Activated CD8-positive, alpha-beta T cell treated with anti-CD3 and anti-CD28 coated beads for 36 hours (primary cell): ENCODE results near the gene PXMP4. TPM values are rescaled to one million over a fixed set of nuclear protein-coding genes. Genes with fewer than 3 reads are reported as not detected.

Experiments used
- ATAC-seq: fragments of 200-7000 bp; cut with Tn5 transposase; one replicate; pipeline ENCODE4 v1.10.0; 2021; ENCODE audit warnings: mild to moderate bottlenecking, moderate library complexity
- CTCF ChIA-PET: fragments of 350-600 bp; sonication (Branson Sonifier 250); formaldehyde crosslinking; loops from one replicate; lab custom pipeline; 2021; ENCODE audit warnings: antibody characterized with exemption; lab: Charles Lee
- POLR2A ChIA-PET: fragments of 350-600 bp; sonication (Branson Sonifier 250); formaldehyde crosslinking; loops from one replicate; lab custom pipeline; 2021; ENCODE audit warnings: antibody characterized with exemption; lab: Charles Lee
- DNase-seq: peaks from one replicate; pipeline ENCODE4 v3.0.0-alpha.2; 2020
- H3K27ac Mint-ChIP-seq: one replicate; pipeline ENCODE4 v1.8.0; 2021; ENCODE audit warnings: mild to moderate bottlenecking, mixed read lengths
- H3K27me3 Mint-ChIP-seq: one replicate; pipeline ENCODE4 v1.8.0; 2021; ENCODE audit warnings: mixed read lengths
- H3K36me3 Mint-ChIP-seq: one replicate; pipeline ENCODE4 v1.8.0; 2021; ENCODE audit warnings: low read depth, mixed read lengths
- H3K4me1 Mint-ChIP-seq: one replicate; pipeline ENCODE4 v1.8.0; 2021; ENCODE audit warnings: low read depth, mixed read lengths
- H3K4me3 Mint-ChIP-seq: one replicate; pipeline ENCODE4 v1.8.0; 2021; ENCODE audit warnings: mild to moderate bottlenecking, moderate library complexity, mixed read lengths
- H3K9me3 Mint-ChIP-seq: one replicate; pipeline ENCODE4 v1.8.0; 2021; ENCODE audit warnings: mixed read lengths
- CTCF ChIP-seq: fragments of 200-600 bp; IDR thresholded peaks from one replicate; pipeline ENCODE4 v1.8.0; 2022; ENCODE audit warnings: antibody characterized with exemption, mild to moderate bottlenecking
- intact Hi-C: fragments of 100-400 bp; cut with micrococcal nuclease; formaldehyde crosslinking; loops from one replicate; pipeline ENCODE4 v1.10.0; 2022
- total RNA-seq, 2 experiments: library from RNA; stranded (reverse); gene quantifications; one replicate each; pipeline ENCODE4 v1.2.3, GENCODE V29; 2021

The PXMP4 gene
- total RNA-seq, 2 experiments from 2014 or later: 6.9 to 7.3 TPM

- peaks cover 6% of the 10 kb centered on the region for H3K36me3 Mint-ChIP-seq
- POLR2A ChIA-PET: interaction anchor here (0.8 to 1.0 kb wide), 2 partner anchors 15 to 30 kb away, joined by 3 read pairs; partner anchors contain the start of genes NECAB3 and PXMP4
- intact Hi-C loops: loop anchor here (5.0 kb wide), 1 partner anchor 42 kb away; the partner anchor contains the start of gene ZNF341
Measured at GRCh38 chr20:33689973-33690372, 30.1 kb downstream of the PXMP4 start.

DNA sequence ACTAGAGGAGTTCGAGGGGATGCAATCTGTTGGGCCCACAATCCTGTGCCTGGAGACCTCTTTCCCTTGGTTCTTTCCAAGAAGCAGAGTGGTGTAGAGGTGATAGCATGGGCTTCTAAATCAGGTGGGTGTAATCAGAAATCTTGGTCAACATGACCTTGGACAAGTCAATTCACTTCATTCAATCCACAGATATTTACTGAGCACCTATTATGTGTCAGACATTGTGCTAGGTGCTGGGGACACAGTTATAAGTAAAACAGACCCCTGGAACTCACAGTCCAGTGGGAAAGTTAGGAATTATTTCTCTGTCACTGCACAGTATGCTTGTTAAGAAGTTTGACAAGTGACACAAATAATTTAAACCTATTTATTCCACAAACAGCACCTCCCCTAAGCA, 30.6 kb downstream of the PXMP4 start:
- POLR2A ChIA-PET: interaction anchor here (1.0 to 1.9 kb wide), 4 partner anchors 10 to 27 kb away, joined by 3 to 11 read pairs (median 3); partner anchors contain the start of genes C20orf144 and NECAB3
- peaks cover 11% of the 10 kb centered on the region for H3K36me3 Mint-ChIP-seq
- DNase-seq: no peak
- peak overlapping the region; percentile 85 for H3K27ac Mint-ChIP-seq
- TF ChIP-seq CTCF: no peak
- no peak for ATAC-seq
- H3K4me1 Mint-ChIP-seq: peaks cover 50% of the 10 kb centered on the region
- no peak overlapping the region for H3K4me3 Mint-ChIP-seq
- CTCF ChIA-PET: interaction anchor here (1.1 to 1.8 kb wide), 3 partner anchors 10 to 25 kb away, joined by 4 read pairs; no protein-coding TSS in a partner anchor
- H3K27me3 Mint-ChIP-seq: no peaks in the 10 kb centered on the region
- no peaks in the 10 kb centered on the region for H3K9me3 Mint-ChIP-seq
- intact Hi-C loops: loop anchor here (5.0 kb wide), 1 partner anchor 43 kb away; the partner anchor contains the start of gene ZNF341

More at GRCh38 chr20:33689973-33690372, 30.1 kb downstream of the PXMP4 start:
- ATAC-seq (peak; percentile 40), DNase-seq (peak; percentile 89)
- Mint-ChIP-seq H3K4me1 (peaks cover 45% of the 10 kb centered on the region), H3K4me3 (peak overlapping the region; percentile 61), H3K27me3 (no peaks in the 10 kb centered on the region), H3K9me3 (no peaks in the 10 kb centered on the region), H3K27ac (peak overlapping the region; percentile 85)
- no peak for TF ChIP-seq CTCF
- CTCF ChIA-PET: interaction anchor here (1.1 to 1.8 kb wide), 3 partner anchors 11 to 25 kb away, joined by 4 read pairs; no protein-coding TSS in a partner anchor

DNA sequence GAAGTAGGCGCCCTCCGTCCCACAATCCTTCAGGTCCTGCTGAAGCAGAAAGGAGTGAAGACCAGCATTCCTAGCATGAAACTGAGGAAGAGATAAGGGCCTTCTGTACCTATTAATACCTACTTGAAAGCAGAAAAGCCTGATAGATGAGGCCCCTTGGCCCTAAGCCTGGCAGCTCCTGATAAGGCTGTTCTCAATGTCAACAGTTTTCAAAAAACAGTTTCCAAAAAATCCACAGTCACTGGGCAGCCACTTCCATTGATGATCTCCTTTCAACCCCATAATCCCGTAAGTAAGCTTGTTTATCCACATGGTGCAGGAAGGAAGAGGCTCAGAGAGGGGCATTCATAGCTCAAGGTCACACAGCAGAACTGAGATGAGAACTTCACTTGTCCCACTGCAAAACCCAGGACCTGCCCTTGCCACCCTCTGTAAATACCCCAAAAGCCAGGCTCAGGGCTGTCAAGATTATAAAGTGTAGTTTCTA, 31.1 kb downstream of the PXMP4 start:
- H3K9me3 Mint-ChIP-seq: no peaks in the 10 kb centered on the region
- ChIA-PET POLR2A (interaction anchor here (1.0 to 1.9 kb wide), 4 partner anchors 10 to 27 kb away, joined by 3 to 11 read pairs (median 3); partner anchors contain the start of genes C20orf144 and NECAB3), CTCF (interaction anchor here (1.1 to 1.8 kb wide), 4 partner anchors 10 to 151 kb away, joined by 3 to 4 read pairs (median 4); no protein-coding TSS in a partner anchor)
- peaks cover 15% of the 10 kb centered on the region for H3K36me3 Mint-ChIP-seq
- DNase-seq: no peak
- no peak overlapping the region for H3K4me3 Mint-ChIP-seq
- no peaks in the 10 kb centered on the region for H3K27me3 Mint-ChIP-seq
- peaks cover 55% of the 10 kb centered on the region for H3K4me1 Mint-ChIP-seq
- ATAC-seq: no peak
- intact Hi-C loops: loop anchor here (5.0 kb wide), 1 partner anchor 43 kb away; the partner anchor contains the start of gene ZNF341
- no peak for TF ChIP-seq CTCF
- peak overlapping the region; percentile 18 for H3K27ac Mint-ChIP-seq

- H3K4me3 Mint-ChIP-seq: no peak overlapping the region
- H3K4me1 Mint-ChIP-seq: peaks cover 57% of the 10 kb centered on the region
- peak; percentile 31 for DNase-seq
- peak overlapping the region; percentile 17 for H3K27ac Mint-ChIP-seq
- POLR2A ChIA-PET: interaction anchor here (1.1 to 5.1 kb wide), 4 partner anchors 9 to 32 kb away, joined by 3 to 27 read pairs (median 7); partner anchors contain the start of genes C20orf144 and PXMP4
- no peaks in the 10 kb centered on the region for H3K9me3 Mint-ChIP-seq
- peaks cover 15% of the 10 kb centered on the region for H3K36me3 Mint-ChIP-seq
- CTCF ChIA-PET: interaction anchor here (1.1 to 2.0 kb wide), 5 partner anchors 20 to 152 kb away, joined by 3 to 8 read pairs (median 7); partner anchors contain the start of genes PXMP4 and ZNF341
- TF ChIP-seq CTCF: no peak
- H3K27me3 Mint-ChIP-seq: no peaks in the 10 kb centered on the region
- intact Hi-C loops: loop anchor here (5.0 kb wide), 1 partner anchor 44 kb away; the partner anchor contains the start of gene ZNF341
- no peak for ATAC-seq
Measured at GRCh38 chr20:33687993-33688937, 31.8 kb downstream of the PXMP4 start.
